OCI-LY1 (cell line): ENCODE data around the gene UBAC1.

ENCODE experiments used
- CTCF ChIP-seq: fragments of 200-600 bp; sonication (generic), shearing (Covaris generic); IDR thresholded peaks from 2 replicates; pipeline ENCODE4 v1.5.1; 2017; ENCODE audit warnings: mild to moderate bottlenecking, antibody characterized with exemption, low read length, moderate library complexity, mixed read lengths
- EZH2 ChIP-seq: fragments of 200-600 bp; sonication (generic), shearing (Covaris generic); IDR thresholded peaks from 2 replicates; pipeline ENCODE4 v1.8.0; 2017; ENCODE audit warnings: borderline replicate concordance, mixed run types, mild to moderate bottlenecking, antibody characterized with exemption, low read length, moderate library complexity, mixed read lengths

DNA sequence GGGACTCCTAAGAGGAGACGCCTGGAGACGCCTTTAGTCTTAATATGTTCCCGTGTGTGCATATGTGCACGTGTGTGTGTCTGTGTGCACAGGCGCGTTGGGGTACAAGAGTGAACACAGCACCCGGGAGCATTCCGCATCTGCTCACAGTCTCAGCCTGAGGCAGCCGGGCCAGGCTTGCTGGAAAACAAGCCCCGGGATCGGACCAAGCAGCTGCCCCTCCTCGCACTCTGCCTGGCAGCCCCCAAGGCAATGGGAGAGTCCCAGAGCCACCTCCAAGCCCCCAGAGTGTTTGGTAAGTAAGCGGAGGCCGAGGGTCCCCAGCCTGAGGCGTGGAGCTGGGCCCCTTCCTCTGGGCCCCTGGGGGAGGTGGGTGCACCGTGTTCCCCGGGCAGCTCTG is 27.3 kb upstream of the UBAC1 start:
- no peak for TF ChIP-seq CTCF
- TF ChIP-seq EZH2 = no peak
